Mucosa of rectum (tissue), 2 donors: Measurements from ENCODE around the gene CMBL.
"Not testable (repeated sequence)": the region's sequence is repeated elsewhere in the genome, so short reads cannot be mapped to it uniquely, and the experiment has no call there.

Experiments
- H3K27ac ChIP-seq, 2 donors: one replicate each; pipeline ENCODE4 v1.7.0; 2013; ENCODE audit warnings: inconsistent platforms in 2 of 2, low read depth in 2 of 2, low read length in 2 of 2
- H3K27me3 ChIP-seq, 2 donors: one replicate each; pipeline ENCODE4 v1.7.0; 2013; ENCODE audit warnings: low read length in 2 of 2; ENCODE audit not compliant: control insufficient read depth in 2 of 2, insufficient read depth in 2 of 2
- H3K36me3 ChIP-seq, 2 donors: one replicate each; pipeline ENCODE4 v1.7.0; 2013; ENCODE audit warnings: low read length in 2 of 2; ENCODE audit not compliant: control insufficient read depth in 2 of 2, insufficient read depth in 2 of 2
- H3K4me1 ChIP-seq, 2 donors: one replicate each; pipeline ENCODE4 v1.7.0; 2013; ENCODE audit warnings: low read length in 2 of 2, mild to moderate bottlenecking in 1 of 2; ENCODE audit not compliant: control insufficient read depth in 2 of 2, insufficient read depth in 2 of 2
- H3K4me3 ChIP-seq, 2 donors: one replicate each; pipeline ENCODE4 v1.7.0; 2013; ENCODE audit warnings: low read length in 2 of 2
- H3K9ac ChIP-seq, 2 donors: one replicate each; pipeline ENCODE4 v1.7.0; 2013; ENCODE audit warnings: low read length in 2 of 2, low read depth in 1 of 2, mild to moderate bottlenecking in 1 of 2
- H3K9me3 ChIP-seq, 2 donors: one replicate each; pipeline ENCODE4 v1.7.0; 2013; ENCODE audit warnings: low read length in 2 of 2; ENCODE audit not compliant: control insufficient read depth in 2 of 2
- donor health status: healthy.
- donor health status: Normal muscosa, but diverticular disease.

CMBL gene

DNA sequence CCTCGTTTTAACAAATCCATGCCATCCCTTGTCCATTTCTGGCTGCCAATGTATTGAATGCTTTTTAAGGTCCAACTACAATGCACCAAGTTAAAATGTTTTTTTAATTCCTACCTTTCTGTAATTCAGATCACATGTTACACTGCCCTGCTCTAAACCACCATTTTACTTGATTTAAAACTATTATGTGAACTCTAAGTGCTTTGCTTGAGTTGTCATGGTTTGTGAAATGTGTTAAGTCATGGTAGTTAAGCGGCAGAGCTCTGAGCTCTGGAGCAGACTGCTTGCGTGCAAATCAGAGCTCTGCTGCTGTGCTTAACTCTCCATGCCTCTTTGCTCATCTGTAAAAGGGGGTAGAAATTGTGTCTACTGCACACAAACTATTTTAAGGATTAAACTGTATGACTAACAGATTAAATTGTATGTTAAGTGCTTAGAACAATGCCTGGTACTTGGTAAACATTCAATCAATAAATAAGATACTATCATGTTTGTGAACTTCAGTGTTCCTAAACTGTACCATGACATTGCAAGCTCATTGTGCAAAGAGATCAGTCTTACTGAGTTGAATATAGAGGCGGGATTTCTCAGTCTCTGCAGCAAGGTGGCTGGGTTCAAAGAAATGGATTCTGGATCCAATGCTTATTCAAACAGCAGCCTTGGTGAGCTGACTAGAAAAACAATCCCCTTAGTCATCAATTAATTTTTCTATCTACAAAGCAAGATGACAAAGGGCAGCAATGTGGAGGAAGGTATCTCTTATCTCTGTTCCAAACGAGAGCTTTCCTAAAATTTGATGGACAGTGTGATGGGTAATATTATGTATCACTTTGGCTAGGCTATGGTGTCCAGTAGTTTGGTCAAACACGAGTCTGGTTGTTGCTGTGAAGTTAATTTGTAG, 16.1 kb upstream of the CMBL start:
- H3K4me3 ChIP-seq = no peak overlapping the region
- no peaks in the 10 kb centered on the region for H3K4me1 ChIP-seq
- no peaks in the 10 kb centered on the region for H3K27me3 ChIP-seq
- H3K9ac ChIP-seq = no peak overlapping the region
- H3K9me3 ChIP-seq = no peaks in the 10 kb centered on the region
- H3K36me3 ChIP-seq = no peaks in the 10 kb centered on the region
- no peak overlapping the region for H3K27ac ChIP-seq

DNA sequence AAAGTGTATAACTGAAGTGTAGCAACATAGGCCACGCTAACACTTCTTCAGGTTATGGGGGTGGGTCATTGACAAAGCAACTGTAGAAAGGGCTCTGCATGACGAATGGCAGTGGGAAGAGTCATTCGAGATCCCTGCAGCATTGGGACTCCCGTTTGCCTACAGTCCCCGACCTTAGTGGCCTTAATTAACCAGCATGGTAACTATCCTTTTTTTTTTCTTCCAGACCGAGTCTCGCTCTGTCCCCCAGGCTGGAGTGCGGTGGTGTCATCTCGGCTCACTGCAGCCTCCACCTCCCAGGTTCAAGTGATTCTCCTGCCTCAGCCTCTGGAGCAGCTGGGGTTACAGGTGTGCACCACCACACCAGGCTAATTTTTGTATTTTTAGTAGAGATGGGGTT, 14.2 kb upstream of the CMBL start:
- Histone ChIP-seq H3K27ac (no peak overlapping the region), H3K36me3 (no peaks in the 10 kb centered on the region), H3K9me3 (no peaks in the 10 kb centered on the region), H3K4me3 (no peak overlapping the region), H3K4me1 (no peaks in the 10 kb centered on the region), H3K9ac (no peak overlapping the region), H3K27me3 (no peaks in the 10 kb centered on the region)

DNA sequence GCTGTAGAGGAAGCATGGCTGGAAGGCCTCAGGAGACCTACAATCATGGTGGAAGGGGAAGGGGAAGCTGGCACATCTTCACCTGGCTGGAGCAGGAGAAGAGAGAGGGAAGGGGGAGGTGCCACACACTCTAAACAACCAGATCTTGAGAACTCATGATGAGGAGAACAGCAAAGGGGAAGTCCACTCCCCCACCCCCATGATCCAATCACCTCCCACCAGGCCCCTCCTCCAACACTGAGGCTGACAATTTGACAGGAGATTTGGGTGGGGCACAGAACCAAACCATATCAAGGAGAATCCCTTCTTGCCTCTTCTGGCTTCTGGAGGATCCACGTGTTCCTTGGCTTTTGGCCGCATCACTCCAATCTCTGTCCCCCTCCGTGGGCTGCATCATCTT, 13.1 kb upstream of the CMBL start:
- no peaks in the 10 kb centered on the region for H3K27me3 ChIP-seq
- H3K9ac ChIP-seq = no peak overlapping the region
- no peak overlapping the region for H3K4me3 ChIP-seq
- H3K9me3 ChIP-seq = no peaks in the 10 kb centered on the region
- no peaks in the 10 kb centered on the region for H3K4me1 ChIP-seq
- no peak overlapping the region for H3K27ac ChIP-seq
- H3K36me3 ChIP-seq = no peaks in the 10 kb centered on the region

DNA sequence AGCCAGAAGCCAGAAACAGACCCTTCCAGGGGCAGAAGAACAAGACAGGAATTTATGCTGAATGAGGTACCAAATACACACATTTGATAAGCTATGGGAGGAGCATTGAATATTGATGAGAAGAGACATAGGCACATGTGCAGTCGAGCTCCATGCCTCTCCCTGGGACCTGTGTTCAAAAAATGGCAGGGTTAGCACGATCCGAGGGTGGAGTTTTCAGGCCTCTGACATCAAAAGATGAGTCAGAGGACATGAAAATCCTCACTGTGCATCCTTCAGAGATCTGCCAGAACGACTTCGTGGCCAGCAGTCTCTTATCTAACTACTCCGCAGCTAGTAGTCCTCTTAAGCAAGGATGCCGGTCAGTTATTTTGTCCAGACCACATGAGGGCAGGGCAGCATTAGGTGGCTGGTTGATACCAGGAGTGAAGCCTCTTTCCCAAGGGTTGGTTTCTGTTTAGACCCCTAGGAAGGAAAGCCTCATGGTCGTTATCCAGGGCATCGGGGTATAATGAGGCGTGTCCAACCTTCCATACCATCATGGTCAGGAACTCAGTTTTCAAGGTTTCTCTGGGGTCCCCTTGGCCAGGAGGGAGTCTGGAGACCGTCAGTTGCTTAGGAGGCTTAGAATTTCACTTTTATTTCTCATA, 11.6 kb upstream of the CMBL start:
- Histone ChIP-seq H3K9me3 (no peaks in the 10 kb centered on the region), H3K4me1 (no peaks in the 10 kb centered on the region), H3K27me3 (no peaks in the 10 kb centered on the region), H3K4me3 (no peak overlapping the region), H3K36me3 (no peaks in the 10 kb centered on the region), H3K9ac (no peak overlapping the region), H3K27ac (no peak overlapping the region)

DNA sequence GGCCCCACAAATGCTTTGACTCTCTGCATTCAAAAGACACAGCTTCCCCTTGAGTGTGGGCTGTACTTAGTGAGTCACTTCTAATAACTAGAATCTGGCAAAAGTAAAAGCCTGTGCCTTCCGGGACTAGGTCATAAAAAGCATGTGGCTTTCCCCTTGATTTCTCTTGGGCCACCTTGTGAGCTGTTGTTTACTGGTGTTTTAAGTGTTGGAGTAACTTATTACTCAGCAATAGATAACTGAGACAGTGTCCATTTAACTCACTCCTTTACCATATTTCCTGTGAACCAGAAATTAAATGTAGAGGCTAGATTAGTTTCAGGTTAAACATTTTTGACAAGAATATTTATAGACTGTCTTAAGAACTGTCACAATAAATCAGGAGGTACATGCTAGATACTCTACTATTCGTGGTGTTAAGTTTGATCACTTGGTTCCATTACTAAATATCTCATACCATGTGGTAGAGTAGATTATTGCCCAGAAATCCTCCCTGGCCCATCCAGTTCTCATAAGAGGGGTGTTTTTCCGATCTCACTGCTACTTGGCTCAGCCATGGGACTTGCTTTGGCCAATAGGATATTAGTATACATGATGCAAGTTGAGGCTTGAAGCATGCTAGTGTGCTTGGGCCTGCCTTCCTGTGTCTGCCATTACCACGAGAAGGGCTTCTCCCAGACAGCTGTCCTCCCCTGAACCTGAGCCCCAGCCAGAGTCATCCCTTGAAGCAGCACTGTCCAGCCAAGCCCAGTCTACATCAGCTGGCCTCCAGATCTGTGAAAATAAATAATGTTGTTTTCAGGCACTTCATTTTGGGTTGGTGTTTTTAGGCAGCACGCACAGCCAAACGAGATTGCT, 10.4 kb upstream of the CMBL start:
- Histone ChIP-seq H3K36me3 (no peaks in the 10 kb centered on the region), H3K9ac (no peak overlapping the region), H3K4me1 (no peaks in the 10 kb centered on the region), H3K27me3 (no peaks in the 10 kb centered on the region), H3K9me3 (no peaks in the 10 kb centered on the region), H3K27ac (no peak overlapping the region), H3K4me3 (no peak overlapping the region)

DNA sequence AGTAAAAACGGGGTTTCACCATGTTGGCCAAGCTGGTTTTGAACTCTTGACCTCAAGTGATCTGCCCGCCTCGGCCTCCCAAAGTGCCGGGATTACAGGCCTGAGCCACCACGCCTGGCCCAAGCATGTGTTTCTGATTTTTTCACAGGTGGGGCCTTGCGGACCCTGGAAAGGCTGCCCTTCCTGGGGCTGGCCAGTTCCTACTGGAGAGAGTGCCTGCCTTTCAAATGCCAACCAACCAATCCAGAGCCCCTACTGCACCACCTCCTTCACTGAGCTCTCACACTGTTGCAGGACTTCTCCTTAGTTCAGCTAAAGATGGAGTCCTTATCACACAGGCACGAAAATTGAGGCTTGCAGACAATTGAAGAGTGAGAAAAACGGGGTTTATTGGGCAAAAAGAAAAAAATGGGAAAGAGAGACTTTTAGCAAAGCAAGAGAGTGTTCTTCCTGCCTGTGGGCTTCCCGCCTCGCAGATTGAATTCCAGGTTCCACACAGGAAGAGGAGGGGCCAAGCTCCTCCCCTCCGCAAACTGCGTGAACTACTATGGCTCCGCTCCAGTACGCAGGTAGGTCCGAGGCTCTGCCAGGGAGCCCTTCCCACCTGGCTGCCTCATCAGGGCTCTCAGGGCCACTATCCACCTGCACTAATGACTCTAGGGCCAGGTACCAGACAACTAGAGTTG, 8.3 kb upstream of the CMBL start:
- H3K27me3 ChIP-seq = no peaks in the 10 kb centered on the region
- no peak overlapping the region for H3K4me3 ChIP-seq
- no peak overlapping the region for H3K27ac ChIP-seq
- H3K36me3 ChIP-seq = no peaks in the 10 kb centered on the region
- no peaks in the 10 kb centered on the region for H3K4me1 ChIP-seq
- no peak overlapping the region for H3K9ac ChIP-seq
- H3K9me3 ChIP-seq = no peaks in the 10 kb centered on the region

DNA sequence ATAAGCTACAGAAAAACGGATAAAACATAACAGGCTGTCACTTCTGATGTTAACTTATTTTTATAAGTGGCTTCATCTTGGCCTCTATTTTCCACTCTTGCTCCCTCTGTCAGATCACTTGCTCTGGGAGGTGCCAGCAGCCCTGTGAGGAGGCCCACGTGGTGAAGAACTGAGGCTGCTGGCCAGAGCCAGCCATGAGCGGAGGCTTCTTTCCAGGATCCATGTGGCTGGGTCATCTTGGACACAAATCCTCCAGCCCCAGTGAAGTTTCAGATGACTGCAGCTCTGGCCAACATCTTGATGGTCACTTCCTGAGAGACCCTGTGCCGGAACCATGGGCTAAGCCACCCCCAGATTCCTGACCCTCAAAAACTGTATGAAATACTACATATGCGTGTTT, 7.5 kb upstream of the CMBL start:
- peaks cover 3 to 5% of the 10 kb centered on the region in 2 donors for H3K4me1 ChIP-seq
- no peaks in the 10 kb centered on the region for H3K9me3 ChIP-seq
- no peaks in the 10 kb centered on the region for H3K36me3 ChIP-seq
- H3K27ac ChIP-seq = no peak overlapping the region
- H3K9ac ChIP-seq = no peak overlapping the region
- H3K4me3 ChIP-seq = no peak overlapping the region
- no peaks in the 10 kb centered on the region for H3K27me3 ChIP-seq

DNA sequence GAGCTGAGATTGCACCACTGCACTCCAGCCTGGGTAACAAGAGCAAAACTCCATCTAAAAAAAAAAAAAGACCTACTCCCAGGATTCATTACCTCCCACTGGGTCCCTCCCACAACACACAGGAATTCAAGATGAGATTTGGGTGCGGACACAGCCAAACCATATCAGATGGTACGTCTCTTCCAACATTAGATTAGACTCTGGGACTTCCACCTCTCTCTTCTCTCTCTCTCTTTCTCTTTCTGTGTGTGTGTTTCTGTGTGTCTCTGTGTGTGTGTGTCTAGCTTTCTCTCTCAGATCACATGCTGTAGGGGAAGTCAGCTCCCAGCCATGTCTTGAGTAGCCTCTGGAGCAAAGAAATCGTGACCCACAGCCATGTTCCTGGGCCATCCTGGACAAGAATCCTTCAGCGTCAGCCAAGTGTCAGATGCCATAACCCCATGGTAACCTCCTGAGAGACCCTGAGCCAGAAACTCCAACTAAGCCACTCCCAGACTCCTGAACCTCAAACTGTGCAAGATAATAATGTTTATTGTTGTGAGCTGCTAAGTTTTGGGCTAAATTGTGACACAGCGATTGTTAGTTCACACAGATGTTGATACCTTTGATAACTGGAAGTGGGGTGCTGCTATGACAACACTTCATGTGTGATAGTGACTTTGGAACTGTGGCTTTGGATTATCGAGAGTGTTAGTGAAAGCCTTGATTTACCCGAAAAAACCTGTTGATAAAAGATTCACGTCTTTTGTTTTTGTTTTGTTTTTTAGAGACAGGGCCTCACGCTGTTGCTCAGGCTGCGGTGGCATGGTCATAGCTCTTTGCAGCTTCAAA, 4.1 kb upstream of the CMBL start:
- Histone ChIP-seq H3K4me1 (peaks cover 3 to 8% of the 10 kb centered on the region in 2 donors), H3K27ac (no peak overlapping the region), H3K9ac (no peak overlapping the region), H3K9me3 (no peaks in the 10 kb centered on the region), H3K27me3 (no peaks in the 10 kb centered on the region), H3K36me3 (no peaks in the 10 kb centered on the region), H3K4me3 (no peak overlapping the region)

DNA sequence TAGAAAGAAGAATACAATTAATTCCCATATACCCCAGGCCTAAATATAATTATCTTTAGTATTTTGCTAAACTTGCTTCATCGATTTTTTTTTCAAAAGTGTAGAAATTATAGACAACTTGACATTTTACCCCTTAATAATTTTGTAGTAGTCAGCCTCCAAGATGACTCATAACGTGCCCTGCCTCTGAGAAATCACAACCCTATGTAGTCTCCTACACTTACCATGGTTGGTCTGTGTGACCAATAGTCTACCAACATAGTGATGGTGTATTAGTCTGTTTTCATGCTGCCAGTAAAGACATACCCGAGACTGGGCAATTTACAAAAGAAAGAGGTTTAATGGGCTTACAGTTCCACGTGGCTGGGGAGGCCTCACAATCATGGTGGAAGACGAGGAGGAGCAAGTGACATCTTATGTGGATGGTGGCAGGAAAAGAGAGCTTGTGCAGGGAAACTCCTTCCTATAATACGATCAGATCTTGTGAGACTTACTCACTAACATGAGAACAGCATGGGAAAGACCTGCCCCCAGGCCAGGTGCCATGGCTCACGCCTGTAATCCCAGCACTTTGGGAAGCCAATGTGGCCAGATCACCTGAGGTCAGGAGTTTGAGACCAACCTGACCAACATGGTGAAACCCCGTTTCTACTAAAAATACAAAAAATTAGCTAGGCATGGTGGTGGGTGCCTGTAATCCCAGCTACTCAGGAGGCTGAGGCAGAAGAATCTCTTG, 3.3 kb upstream of the CMBL start:
- H3K9me3 ChIP-seq, H3K9ac ChIP-seq, H3K27me3 ChIP-seq, H3K4me3 ChIP-seq, H3K36me3 ChIP-seq: not testable (repeated sequence)
- Histone ChIP-seq H3K27ac (peak overlapping the region in 1 of 2 donors; percentile 58), H3K4me1 (peaks cover 3 to 16% of the 10 kb centered on the region in 2 donors)
